Uterus (tissue), 2 donors: ENCODE data around the gene MED17.

Experiments
- POLR2A ChIP-seq, 2 donors: fragments of 450-650 bp; IDR thresholded peaks; one replicate each; pipeline ENCODE4 v1.6.1; 2016; ENCODE audit warnings: antibody characterized with exemption in 2 of 2, mild to moderate bottlenecking in 1 of 2, moderate library complexity in 1 of 2
- TF ChIP-seq, protein P1 (sequence below), 4 experiments: fragments of 200-600 bp in 2 of 4; fragments of 450-650 bp in 2 of 4; sonication (generic) in 2 of 4; IDR thresholded peaks; one replicate each; pipeline ENCODE4 v1.5.1; 2016 to 2019; ENCODE audit warnings: antibody characterized with exemption in 4 of 4, mild to moderate bottlenecking in 2 of 4, moderate library complexity in 1 of 4

DNA sequence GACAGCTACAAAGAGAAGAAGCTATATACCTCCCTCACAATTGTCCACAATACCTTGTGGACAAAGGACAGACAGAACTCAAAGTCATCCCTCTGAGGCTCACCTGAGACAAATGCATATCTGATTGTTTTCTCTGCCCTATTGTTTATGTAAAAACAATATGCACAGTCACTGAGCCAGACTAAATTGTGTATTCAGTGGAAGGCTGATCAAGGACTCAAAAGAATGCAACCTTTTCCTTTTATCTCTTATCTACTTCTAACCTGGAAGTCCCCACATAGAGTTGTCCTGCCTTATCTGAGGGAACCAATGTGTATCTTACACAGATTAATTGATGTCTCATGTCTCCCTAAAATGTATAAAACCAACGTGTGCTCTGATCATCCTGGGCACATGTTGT lies 13.9 kb upstream of the MED17 start:
- TF ChIP-seq, protein P1, sequence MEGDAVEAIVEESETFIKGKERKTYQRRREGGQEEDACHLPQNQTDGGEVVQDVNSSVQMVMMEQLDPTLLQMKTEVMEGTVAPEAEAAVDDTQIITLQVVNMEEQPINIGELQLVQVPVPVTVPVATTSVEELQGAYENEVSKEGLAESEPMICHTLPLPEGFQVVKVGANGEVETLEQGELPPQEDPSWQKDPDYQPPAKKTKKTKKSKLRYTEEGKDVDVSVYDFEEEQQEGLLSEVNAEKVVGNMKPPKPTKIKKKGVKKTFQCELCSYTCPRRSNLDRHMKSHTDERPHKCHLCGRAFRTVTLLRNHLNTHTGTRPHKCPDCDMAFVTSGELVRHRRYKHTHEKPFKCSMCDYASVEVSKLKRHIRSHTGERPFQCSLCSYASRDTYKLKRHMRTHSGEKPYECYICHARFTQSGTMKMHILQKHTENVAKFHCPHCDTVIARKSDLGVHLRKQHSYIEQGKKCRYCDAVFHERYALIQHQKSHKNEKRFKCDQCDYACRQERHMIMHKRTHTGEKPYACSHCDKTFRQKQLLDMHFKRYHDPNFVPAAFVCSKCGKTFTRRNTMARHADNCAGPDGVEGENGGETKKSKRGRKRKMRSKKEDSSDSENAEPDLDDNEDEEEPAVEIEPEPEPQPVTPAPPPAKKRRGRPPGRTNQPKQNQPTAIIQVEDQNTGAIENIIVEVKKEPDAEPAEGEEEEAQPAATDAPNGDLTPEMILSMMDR (IDR thresholded peaks at IDR 0.05), result no peak
- TF ChIP-seq POLR2A (IDR thresholded peaks at IDR 0.05), result no peak
